GM21360 (cell line): ENCODE results near the gene AAK1.
"Not testable (repeated sequence)": the region's sequence is repeated elsewhere in the genome, so short reads cannot be mapped to it uniquely, and the experiment has no call there.

ENCODE experiments used
- ATAC-seq: cut with Tn5 transposase; IDR thresholded peaks from one replicate; pipeline ENCODE4 v1.9.1; 2021; ENCODE audit warnings: mild to moderate bottlenecking, moderate library complexity; ENCODE audit not compliant: unreplicated experiment

Gene AAK1

GRCh38 chr2:69643602-69644505, at the start of gene AAK1:
TSS of gene AAK1 (minus strand) at chr2:69643739. CDS start at chr2:69643040, 699 bp downstream.
- ATAC-seq: peak; percentile 49

- no peak for ATAC-seq
Measured at GRCh38 chr2:69692424-69692823, 48.9 kb upstream of the AAK1 start.

DNA sequence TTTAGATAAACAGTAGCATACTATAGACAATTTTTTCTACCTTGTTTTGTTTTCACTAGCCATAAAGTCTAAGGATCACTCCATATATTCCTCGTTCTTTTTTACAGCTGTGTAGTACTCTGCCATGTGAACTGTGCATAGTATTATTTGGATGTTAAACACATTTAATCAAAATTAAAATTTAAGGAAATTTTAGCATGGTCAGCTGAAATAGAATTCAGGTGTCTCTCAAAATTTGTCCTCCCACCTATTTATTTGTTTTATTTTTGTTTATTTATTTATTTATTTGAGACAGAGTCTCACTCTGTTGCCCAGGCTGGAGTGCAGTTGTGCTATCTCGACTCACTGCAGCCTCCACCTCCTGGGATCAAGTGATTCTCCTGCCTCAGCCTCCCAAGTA, 46.4 kb upstream of the AAK1 start:
- ATAC-seq: no peak

DNA sequence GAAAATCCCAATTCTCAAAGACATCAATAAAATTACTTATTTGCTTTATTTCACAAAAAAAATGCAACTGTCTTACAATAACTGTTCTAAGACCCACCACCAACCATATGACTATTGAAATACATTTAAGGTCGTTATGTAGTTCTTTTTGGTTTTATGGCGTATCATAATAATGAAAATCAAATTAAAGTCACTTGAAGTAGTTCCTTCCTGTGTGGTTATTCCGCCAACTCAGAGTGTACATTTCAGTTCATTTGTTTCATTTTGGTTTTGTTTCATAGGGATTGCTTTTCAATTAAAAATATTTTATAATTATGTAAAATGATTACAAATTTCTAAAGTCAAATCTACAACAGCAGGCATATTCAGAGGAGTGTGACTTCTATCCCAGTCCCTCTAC, 45.9 kb upstream of the AAK1 start:
- no peak for ATAC-seq

DNA sequence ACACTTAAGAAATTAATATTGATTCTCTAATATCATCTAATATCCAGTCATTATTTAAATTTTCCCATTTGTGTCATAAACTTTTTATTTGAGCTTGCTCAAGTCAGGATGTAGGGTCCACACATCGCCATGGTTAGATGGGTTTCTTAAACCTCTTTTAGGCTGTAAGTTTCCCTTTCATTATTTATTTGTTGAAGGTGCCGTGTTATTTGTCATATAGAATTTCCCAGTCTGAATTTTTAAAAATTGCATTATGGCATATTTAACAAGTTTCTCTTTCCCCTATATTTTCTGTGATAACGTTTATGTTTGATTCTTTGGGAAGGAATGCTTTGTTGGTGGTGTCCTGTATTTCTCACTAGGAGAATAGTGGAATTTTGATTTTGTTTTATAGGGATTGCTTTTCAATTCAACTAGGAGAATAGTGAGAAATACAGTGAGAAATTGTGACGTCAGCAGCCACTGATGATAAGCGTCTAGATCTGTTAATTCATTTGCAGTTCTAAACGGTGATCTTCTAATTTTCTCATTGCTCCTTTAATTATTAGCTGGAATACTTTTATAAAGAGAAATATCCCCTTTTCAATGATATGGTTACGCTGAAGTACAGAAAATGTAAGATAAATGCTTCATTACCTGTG, 44.6 kb upstream of the AAK1 start:
- no peak for ATAC-seq

DNA sequence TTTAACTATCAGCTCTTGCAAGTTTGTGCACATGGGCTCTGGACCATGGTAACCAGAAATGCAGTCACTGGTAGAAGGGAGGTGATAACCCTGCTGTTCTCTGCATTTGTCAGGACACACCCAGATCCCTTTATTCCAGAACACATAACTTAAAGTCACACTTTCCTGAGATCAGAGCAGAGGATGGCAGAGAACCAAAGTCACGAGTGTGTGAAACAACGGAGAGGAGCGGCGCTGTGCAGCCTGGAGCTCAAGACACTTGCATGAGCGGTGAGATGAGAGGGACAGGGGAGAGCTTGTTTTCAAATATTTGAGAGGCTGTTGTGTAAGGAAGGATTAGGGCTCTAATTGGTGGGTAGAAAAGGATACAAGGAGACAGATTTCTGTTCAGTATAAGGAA, 43.3 kb upstream of the AAK1 start:
- no peak for ATAC-seq

DNA sequence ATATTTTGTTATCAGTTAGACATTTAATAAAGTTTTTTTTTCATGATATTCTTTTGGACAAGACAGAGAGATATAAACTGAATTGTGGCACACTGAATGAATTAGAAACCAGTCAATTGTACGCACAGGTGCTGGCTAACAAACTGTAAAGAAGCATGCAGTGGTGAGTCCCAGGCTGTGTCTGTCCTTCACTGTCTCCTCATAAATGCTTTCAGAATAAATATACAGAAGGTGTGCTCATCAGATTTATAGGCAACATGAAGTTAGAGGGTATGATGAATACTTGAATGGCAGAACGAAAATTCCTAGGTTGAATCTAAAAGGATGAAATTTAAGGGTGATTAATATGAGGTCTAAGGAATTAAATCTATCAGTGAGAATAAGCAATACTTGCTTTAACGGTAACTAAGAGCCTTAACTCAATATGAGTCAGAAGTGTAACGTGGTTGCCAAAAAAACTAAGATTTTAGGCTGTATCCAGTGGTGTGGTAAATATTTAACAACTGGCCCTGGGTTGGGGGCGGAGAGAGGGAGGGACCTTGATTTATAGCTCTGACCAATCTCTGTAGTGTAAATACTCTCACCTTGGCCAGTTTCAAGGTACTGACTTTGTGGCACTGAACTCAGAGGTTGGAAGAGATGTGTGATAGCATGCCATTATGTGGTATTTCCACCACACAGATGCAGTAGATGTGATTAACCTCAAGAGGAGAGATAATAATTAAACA, 41.9 kb upstream of the AAK1 start:
- no peak for ATAC-seq

GRCh38 chr2:69683170-69683971, 39.8 kb upstream of the AAK1 start:
- no peak for ATAC-seq

- no peak for ATAC-seq
Measured at GRCh38 chr2:69682525-69682924, 39.0 kb upstream of the AAK1 start.

GRCh38 chr2:69680001-69680675, 36.6 kb upstream of the AAK1 start:
- ATAC-seq: no peak

DNA sequence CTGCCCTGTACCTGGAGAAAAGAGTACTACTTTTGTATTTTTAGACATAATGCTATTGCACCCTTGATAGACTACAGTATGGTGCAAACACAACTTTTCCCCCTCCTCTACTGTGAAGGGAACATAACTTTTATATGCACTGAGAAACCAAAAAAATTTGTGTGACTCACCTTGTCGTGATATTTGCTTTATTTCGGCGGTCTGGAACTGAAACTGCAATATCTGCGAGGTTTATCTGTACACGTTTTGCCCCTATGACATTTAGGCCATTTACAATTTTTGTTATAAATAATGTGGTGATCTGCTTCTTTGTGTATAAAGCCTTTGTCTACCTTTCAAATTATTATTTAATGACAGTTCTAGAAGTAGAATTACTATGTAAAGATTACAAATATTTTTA, 34.4 kb upstream of the AAK1 start:
- ATAC-seq: no peak

GRCh38 chr2:69676146-69676545, 32.6 kb upstream of the AAK1 start:
- ATAC-seq: no peak

DNA sequence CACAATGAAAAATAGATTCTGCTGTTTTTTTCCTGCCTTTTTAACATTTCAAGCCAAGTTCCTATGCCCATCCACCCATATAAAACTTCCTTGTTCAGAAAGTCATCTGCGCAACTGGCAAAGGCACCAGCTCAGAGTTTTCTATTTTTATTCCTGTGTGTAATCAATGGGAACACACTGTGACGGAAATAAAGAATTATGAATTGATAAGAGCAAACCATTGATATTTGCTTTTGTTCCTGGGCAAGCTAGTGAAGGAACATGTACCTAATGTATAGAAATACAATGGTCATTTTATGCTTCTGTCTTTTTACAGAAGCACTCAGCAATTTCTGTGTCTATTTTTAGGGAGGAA, 30.8 kb upstream of the AAK1 start:
- ATAC-seq: no peak

GRCh38 chr2:69673098-69673497, 29.6 kb upstream of the AAK1 start:
- ATAC-seq: not testable (repeated sequence)

DNA sequence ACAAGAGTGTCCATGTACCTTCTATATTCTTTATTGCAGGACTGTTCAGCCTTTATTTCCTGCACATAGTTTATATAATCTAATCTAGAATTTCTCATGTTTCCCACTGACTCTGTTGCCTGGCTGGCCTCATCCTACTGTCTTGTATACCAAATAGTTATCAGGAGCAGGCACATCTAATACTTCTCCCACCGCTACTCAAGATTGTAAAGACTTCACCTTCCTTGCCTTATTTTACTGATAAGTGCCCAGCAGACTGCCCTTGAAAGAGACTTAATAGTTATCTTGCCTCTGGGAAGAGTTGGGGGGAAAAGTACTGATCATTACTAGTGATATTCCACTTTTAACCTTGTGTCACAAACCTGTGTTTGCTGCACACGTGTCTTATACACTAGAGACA, 26.1 kb upstream of the AAK1 start:
- no peak for ATAC-seq

GRCh38 chr2:69668598-69668997, 25.1 kb upstream of the AAK1 start:
- ATAC-seq: no peak

DNA sequence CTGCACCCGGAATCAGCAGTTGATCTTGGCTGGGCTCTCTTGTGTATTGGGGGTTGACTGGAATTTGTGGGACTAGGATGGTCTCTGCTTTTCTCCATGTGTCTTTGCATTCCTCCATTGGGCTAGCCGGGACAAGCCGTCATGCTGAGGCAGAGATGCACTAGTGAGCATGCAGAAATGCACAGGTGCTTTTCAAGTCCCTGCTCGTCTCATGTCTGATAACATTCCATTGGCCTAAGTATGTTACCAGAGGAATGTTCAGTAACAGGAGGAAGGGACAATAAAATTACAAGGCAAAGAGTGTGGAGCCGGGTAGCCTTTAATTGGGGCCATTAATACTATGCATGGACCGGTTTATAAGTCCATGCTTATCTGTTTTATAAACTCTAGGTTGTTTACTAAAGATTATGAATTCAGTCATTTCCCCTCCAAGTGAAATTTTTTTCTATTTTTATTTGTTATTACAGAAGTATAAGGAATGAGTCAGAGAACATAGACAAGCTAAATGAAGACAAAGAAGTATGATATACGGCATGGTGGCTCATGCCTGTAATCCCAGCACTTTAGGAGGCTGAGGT, 24.4 kb upstream of the AAK1 start:
- no peak for ATAC-seq

DNA sequence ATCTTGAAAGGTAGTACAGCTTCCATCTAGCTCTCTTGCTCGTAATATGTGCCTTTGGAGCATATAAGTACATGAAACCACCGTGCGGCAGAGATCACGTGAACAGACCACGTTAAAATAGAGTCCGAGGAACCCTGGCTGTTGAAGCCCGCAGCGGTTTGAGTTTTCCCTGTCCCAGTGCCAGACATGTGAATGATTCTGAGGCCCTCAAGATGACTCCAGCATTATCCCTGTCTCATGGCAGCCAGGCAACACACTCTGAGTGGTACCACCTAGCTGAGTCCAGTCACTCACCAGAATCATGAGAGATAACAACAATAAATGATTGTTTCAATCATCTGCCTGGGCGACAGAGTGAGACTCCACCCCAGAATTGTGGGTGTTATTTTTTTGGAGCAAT, 21.6 kb upstream of the AAK1 start:
- ATAC-seq: no peak

DNA sequence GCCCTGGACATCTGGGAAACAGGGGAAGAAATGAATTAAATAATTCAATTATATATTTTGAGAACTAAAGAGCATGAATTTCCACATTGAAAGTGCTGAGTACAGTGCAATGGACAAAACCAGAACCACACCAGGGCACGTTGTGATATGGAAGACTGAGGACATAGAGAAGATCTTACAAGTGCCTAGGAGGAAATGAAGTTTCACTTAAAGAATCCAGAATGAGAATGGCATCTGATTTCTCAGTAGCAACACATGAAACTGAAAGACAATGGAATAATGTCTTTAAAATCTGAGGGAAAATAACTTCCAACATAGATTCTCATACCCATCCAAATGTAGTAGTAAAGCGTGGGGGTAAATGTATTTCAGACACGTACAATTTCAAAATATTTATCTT, 20.3 kb upstream of the AAK1 start:
- no peak for ATAC-seq

DNA sequence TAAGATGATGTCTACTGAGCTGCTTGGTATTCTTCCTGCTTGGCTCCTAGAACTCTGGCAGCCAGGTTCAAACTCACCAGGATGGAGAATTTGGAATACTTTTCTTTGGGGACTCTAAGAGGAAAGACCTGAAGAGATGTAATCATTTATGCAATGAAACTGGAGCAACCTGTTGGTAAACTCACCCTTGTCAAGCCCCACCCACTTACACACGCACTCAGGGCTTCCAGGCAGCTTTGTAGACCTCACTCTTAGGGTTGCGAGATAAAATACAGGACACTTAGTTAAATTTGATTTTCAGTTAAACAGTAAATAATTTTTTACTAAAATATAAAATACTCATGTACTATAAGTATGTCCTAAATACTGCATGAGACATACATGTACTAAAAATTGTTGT, 19.0 kb upstream of the AAK1 start:
- not testable (repeated sequence) for ATAC-seq
